NB4 (cell line): ENCODE data around the gene WNT9B.

ENCODE experiments used
- MYC ChIP-seq: IDR thresholded peaks from 2 replicates; pipeline ENCODE4 v1.6.1; 2011; ENCODE audit warnings: low read depth, low read length
- POLR2A ChIP-seq: IDR thresholded peaks from 2 replicates; pipeline ENCODE4 v1.6.1; 2011; ENCODE audit warnings: mild to moderate bottlenecking; ENCODE audit not compliant: insufficient read length; ENCODE audit errors: extremely low read depth
- TF ChIP-seq, protein P1 (sequence below): IDR thresholded peaks from one replicate; pipeline ENCODE4 v1.5.1; 2012; ENCODE audit warnings: low read depth, low read length

DNA sequence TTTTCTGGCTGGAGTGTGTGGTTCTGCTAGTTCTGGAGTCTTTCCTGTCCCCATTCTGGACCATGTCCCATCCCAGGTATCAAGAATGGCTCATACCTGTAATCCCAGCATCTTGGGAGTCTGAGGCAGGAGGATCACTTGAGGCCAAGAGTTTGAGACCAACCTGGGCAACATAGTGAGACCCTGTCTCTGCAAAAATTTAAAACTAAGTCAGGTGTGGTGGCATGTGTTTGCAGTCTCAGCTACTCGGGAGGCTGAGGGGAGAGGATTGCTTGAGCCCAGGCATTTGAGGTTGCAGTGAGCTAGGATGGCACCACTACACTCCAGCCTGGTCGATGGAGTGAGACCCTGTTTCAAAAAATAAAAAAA, 17.6 kb upstream of the WNT9B start:
- TF ChIP-seq, protein P1, sequence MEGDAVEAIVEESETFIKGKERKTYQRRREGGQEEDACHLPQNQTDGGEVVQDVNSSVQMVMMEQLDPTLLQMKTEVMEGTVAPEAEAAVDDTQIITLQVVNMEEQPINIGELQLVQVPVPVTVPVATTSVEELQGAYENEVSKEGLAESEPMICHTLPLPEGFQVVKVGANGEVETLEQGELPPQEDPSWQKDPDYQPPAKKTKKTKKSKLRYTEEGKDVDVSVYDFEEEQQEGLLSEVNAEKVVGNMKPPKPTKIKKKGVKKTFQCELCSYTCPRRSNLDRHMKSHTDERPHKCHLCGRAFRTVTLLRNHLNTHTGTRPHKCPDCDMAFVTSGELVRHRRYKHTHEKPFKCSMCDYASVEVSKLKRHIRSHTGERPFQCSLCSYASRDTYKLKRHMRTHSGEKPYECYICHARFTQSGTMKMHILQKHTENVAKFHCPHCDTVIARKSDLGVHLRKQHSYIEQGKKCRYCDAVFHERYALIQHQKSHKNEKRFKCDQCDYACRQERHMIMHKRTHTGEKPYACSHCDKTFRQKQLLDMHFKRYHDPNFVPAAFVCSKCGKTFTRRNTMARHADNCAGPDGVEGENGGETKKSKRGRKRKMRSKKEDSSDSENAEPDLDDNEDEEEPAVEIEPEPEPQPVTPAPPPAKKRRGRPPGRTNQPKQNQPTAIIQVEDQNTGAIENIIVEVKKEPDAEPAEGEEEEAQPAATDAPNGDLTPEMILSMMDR: no peak
- TF ChIP-seq POLR2A: no peak
- TF ChIP-seq MYC: no peak
